ENCODE measurements around the gene XPR1.

DNA sequence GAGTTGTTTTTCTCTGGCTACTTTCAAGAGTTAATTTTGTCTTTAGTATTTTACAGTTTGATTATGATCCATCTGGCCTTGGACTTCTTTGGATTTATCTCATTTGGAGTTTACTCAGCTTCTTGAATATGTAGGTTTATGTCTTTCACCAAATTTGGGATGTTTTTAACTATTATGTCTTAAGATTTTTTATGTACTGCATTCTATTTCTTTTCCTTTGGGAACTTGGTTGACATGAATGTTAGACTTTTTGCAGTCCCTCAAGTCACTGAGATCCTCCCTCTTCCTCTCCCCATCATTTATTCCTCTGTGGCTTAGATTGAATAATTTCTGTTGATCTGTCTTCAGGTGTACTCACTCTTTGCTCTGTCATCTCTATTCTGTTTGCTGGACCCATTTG, 112.0 kb downstream of the XPR1 start:
- TF ChIP-seq REST (IDR thresholded peaks at IDR 0.05; ENCODE audit: low read depth) (no peak), EP300 (IDR thresholded peaks at IDR 0.05; ENCODE audit: borderline replicate concordance) (no peak), NFIC (IDR thresholded peaks at IDR 0.05) (no peak), RAD21 (IDR thresholded peaks at IDR 0.05; ENCODE audit: low read depth) (no peak), TAF1 (IDR thresholded peaks at IDR 0.05; ENCODE audit: low read depth) (no peak), YY1 (IDR thresholded peaks at IDR 0.05; ENCODE audit: low read depth) (no peak), CEBPB (IDR thresholded peaks at IDR 0.05) (no peak), CREB1 (IDR thresholded peaks at IDR 0.05; ENCODE audit: low read depth) (no peak), MAX (IDR thresholded peaks at IDR 0.05) (no peak), TCF12 (IDR thresholded peaks at IDR 0.05; ENCODE audit: low read depth) (no peak), TEAD4 (IDR thresholded peaks at IDR 0.05) (no peak), FOXM1 (IDR thresholded peaks at IDR 0.05; ENCODE audit: borderline replicate concordance, low read depth) (no peak), ZBTB7A (IDR thresholded peaks at IDR 0.05; ENCODE audit: low read depth) (no peak)
- TF ChIP-seq, protein P1, sequence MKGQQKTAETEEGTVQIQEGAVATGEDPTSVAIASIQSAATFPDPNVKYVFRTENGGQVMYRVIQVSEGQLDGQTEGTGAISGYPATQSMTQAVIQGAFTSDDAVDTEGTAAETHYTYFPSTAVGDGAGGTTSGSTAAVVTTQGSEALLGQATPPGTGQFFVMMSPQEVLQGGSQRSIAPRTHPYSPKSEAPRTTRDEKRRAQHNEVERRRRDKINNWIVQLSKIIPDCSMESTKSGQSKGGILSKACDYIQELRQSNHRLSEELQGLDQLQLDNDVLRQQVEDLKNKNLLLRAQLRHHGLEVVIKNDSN (IDR thresholded peaks at IDR 0.05), result no peak

Measured in Ishikawa (cell line).